ENCODE measurements around the gene PCP2.
A peak's percentile ranks its signal among the peaks of the same experiment; 100 is the strongest.

The PCP2 gene

GRCh38 chr19:7633698-7634097 is at the start of gene PCP2:
Gene PCP2, minus strand, starts transcription at chr19:7633719. Its CDS starts 262 bp downstream, at chr19:7633457.
- no peak for TF ChIP-seq CTCF (IDR thresholded peaks at IDR 0.05; ENCODE audit: borderline replicate concordance, insufficient read depth, low read depth, low read length)
- H3K4me3 ChIP-seq (ENCODE audit: low read depth, low read length) = no peak within 1 kb of the TSS

- TF ChIP-seq CTCF (IDR thresholded peaks at IDR 0.05; ENCODE audit: borderline replicate concordance, insufficient read depth, low read depth, low read length) = no peak
Measured at GRCh38 chr19:7682175-7682855, 48.8 kb upstream of the PCP2 start.

DNA sequence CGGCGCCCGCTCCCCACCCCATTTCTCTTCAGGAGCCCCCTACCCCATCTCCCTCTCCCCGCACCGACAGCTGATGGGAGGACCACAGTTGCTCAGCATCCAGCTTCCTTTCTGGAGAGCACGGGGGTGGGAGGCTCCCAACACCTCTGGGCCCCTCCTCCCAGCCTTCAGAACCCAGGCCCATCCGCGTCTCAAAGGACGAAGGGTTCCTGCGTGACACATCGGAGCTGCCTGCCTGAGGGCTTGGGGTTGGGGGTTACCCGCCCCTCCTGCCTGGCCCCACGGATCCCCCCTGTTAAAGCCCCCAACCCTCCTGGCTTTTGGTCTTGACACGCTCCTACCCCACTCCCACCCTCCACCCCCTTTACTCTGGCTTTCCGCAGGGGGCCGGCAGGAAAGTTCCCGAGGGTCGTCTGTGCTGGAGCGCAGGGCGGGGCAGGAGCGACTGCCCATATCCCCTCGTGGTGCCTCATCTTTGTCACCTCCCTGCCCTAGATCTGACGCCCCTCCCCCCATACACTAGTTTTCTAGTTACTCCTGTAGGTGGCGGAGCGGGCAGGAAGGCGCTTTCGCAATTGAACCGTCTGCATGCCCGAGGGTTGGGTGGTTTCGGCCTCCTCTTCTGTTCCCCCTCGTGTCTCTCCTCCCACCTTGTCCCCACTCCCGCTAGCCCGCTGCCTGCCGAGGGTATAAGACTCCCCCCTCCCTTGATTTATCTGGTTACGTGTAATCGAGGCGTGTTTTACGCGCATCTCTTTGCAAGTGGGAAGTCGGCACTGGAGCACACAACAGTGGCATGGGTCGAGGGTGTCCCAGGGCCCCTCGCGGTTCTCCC is 48.0 kb upstream of the PCP2 start:
- peak; percentile 67; the same call in 1 of the 2 replicates for TF ChIP-seq CTCF (IDR thresholded peaks at IDR 0.05; ENCODE audit: borderline replicate concordance, insufficient read depth, low read depth, low read length)
- peak overlapping the region; percentile 99 for H3K4me3 ChIP-seq (ENCODE audit: low read depth, low read length)

More at GRCh38 chr19:7682175-7682855, 48.8 kb upstream of the PCP2 start:
- H3K4me3 ChIP-seq (ENCODE audit: low read depth, low read length) = peak overlapping the region; percentile 99

DNA sequence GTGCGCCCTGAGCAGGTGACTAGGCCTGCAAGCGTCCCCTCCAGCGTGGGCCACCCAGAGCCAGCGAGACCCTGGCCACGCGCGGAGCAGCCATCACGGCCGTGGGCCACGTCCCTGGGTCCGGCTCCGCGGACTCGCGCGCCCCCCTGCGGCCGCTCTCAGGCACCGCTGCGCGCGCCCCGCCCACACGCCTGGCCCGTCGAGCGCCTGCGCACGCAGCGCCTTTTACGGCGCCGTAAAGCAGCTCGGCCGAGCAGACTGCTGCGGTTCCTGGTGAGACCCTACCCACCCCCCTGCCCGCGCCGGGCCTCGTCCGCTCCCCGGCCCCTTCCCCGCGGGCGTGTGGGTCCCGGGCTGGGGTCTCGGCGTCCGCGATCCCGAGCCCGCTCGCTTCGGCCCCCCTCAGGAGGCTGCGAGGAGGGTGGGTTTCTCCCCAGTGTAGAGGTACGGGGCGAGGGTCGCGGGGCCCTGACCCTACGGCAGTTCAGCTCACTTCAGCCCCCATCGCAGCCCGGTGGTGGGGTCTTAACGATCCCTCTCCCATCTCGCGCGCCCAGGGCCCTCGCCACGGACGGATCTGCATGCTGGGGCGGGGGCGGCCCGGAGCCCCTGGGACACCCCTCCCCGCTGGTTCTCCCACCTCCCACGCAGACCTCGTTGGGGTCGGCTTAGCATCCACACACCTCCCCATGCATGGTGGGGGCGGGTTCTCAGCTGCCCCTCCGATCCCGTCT is 47.3 kb upstream of the PCP2 start, which contains the start of gene TRAPPC5:
TSS of gene TRAPPC5 (plus strand) at position 228 of the 734 bp plus-strand sequence. CDS start 1,421 bp downstream, outside the sequence.
- TF ChIP-seq CTCF (IDR thresholded peaks at IDR 0.05; ENCODE audit: borderline replicate concordance, insufficient read depth, low read depth, low read length) = peak; percentile 98
- H3K4me3 ChIP-seq (ENCODE audit: low read depth, low read length) = peak within 1 kb of the TSS; percentile 99

DNA sequence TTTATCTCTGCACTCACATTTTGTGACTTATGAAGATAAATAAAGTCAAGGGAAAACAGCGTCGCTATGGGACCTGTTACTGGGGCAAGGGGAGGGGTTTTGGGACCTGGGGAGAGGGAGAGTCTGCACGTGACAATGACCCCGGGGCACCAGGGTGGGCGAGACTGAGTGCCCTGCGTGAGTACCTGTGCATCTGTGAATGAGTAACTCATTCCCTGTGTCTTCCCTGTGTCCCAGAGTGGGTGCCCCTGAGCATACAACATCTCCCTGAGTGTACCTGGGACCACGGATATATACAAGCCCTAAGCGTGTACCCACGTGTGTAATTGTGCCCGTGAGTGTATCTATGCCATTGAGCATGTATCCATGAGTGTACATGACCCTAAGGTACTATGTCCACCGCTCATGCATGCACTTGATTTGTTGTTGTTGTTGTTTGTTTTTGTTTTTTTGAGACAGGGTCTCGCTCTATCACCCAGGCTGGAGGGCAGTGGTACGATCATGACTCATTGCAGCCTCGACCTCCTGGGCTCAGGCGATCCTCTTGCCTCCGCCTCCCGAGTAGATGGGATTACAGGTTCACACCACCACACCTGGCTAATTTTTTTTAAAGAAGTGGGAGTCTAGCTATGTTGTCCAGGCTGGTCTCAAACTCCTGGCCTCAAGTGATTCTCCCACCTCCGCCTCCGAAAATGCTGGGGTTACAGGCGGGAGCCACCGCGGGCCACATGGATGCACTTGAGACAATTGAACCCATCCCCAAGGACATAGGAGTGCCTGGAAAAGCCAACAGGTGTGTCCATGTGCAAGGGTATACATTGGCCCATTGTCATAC is 46.5 kb upstream of the PCP2 start:
- H3K4me3 ChIP-seq (ENCODE audit: low read depth, low read length) = peak overlapping the region; percentile 99
- TF ChIP-seq CTCF (IDR thresholded peaks at IDR 0.05; ENCODE audit: borderline replicate concordance, insufficient read depth, low read depth, low read length) = no peak
